GM18907 (cell line): Measurements from ENCODE around the gene BRD3OS.

Source experiments
- ATAC-seq: cut with Tn5 transposase; IDR thresholded peaks from one replicate; pipeline ENCODE4 v1.9.1; 2021; ENCODE audit warnings: mild to moderate bottlenecking, moderate library complexity; ENCODE audit not compliant: unreplicated experiment

BRD3OS gene

DNA sequence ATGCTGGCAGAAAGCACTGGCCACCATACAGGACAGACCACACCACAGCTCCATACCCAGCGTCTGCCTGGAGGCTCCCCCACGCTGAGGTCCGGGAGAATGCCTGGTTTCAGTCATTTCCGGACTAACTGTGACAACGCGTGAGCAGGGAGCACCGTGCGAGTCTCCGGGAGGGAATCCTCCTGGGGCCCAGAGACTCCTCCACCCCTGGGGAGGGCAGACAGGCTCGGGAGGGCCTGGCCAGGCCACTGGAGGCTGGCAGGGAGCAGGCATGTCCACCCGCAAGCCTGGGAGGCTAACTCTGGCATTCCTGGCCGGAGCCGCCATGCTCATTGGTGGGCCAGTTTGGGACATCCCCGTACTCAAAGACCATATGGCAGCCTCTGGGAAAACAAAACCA lies 6.5 kb downstream of the BRD3OS start:
- no peak for ATAC-seq

DNA sequence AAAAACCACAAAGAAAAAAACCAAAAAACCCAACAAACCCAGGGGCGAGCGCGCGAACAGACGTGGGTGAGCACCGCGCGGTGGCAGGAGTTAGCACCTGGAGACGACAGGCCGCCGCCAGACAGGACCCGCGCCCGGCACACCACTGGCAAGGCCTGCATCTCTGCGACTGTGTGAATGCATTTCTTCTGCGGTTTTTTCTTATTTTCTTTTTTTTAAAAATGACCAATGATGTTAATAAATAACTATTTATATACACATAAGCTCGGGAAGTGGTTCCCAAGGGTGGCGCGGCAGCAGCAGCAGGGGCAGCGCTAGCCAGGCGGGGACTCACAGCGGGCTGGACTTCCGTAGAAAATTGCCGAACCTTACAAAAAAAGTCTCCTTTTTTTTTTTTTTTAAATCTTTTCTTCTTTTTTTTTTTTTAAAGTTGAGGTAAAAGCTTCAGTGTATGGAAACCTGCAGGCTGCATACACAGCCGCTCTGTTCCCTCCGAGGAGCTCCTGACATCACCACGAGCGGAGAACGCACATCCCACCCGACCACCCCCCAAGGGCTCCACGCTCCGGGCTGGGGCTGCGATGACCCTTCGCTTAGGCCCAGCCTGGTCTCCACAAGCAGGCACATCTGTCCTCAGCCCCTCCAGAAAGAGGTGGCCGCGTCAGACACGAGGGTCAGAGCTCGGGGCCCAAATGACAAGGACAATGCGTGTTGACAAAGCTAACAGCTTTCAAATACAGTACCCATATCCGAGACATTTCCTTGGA lies 7.4 kb downstream of the BRD3OS start:
- no peak for ATAC-seq

DNA sequence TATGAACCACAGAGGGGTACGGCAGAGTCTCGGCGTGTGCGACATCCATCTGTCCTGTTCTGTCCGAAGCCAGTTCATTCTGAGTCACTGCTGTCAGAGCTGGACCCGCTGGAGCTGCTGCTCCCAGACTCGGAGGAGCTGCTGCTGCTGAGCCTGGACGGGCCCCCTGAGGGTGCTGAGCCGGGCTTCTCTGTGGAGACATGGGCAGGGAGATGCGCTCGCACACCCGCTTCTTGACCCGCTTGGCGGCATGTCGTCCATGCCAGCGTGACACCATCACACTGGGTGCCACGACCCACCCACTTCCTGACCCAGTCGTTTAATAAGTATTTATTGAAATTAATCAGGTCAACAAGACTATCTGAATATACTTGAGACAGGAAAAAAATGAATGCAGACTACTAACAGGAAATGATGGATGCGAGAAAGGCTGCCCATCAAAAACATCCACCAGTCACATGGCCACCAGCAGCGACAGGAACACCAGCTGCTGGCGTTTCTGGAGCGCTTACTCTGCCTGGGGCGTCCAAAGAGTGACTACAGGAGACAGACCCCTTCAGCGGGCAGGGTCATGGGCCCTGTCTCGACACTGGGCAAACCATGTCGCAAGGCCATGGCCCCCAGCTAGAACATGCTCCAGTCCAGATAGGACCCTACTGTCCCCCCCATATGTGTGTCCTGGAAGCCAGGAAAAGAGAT lies 8.4 kb downstream of the BRD3OS start:
- no peak for ATAC-seq

- ATAC-seq, result no peak
Observed at GRCh38 chr9:134034215-134035040, 9.1 kb downstream of the BRD3OS start.

DNA sequence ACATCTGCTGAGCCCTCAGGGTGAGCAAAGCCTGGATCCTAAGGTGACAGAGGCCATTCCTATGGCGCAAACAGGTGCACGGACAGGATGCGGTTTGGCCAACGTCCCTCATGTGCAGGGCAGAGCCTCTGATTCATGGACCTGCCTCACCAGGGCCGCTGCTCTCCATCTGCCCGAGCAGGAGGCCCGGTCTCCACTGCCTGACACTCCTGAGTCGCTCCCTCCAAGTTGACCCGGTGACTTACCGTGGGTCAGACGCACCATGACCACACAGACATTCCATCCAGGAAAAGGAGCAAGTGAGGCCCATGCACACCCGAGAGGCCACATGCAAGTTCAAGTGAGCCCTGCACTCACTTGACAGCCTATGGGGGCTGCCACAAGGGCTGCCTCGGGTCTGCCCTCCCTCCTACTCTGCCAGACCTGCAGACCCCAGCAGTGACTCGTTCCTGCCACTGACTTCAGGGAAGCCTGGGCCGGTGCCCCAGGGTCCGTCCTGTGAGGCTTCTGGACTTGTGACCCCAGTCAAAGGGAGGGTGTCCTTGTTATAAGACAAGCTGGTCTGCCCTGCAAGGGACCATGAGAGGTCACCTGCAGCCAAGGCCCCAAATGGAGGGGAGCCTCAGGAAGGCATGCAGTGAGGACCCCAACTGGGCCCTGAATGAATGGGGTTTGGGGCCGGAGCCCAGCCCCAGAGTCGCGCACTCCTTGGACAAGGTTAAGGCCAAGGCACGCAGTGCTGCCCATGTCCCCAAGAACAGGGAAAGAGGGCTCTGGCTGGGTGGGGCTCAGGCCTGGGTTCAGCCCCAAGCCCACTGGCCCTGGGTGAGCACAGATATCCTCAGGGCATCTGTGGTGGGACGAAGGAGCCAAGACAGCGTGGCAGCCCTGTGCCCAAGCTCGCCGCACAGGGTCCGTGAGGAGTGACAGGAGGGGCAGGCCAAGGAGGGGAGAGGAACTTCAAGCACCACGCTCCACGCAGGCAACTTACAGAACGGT lies 10.1 kb downstream of the BRD3OS start:
- no peak for ATAC-seq

- no peak for ATAC-seq
Observed at GRCh38 chr9:134036130-134036529, 10.8 kb downstream of the BRD3OS start.

- no peak for ATAC-seq
Observed at GRCh38 chr9:134037641-134038040, 12.4 kb downstream of the BRD3OS start.

GRCh38 chr9:134039386-134040175 lies 14.3 kb downstream of the BRD3OS start:
- no peak for ATAC-seq

GRCh38 chr9:134040176-134040565 lies 14.9 kb downstream of the BRD3OS start:
- no peak for ATAC-seq

DNA sequence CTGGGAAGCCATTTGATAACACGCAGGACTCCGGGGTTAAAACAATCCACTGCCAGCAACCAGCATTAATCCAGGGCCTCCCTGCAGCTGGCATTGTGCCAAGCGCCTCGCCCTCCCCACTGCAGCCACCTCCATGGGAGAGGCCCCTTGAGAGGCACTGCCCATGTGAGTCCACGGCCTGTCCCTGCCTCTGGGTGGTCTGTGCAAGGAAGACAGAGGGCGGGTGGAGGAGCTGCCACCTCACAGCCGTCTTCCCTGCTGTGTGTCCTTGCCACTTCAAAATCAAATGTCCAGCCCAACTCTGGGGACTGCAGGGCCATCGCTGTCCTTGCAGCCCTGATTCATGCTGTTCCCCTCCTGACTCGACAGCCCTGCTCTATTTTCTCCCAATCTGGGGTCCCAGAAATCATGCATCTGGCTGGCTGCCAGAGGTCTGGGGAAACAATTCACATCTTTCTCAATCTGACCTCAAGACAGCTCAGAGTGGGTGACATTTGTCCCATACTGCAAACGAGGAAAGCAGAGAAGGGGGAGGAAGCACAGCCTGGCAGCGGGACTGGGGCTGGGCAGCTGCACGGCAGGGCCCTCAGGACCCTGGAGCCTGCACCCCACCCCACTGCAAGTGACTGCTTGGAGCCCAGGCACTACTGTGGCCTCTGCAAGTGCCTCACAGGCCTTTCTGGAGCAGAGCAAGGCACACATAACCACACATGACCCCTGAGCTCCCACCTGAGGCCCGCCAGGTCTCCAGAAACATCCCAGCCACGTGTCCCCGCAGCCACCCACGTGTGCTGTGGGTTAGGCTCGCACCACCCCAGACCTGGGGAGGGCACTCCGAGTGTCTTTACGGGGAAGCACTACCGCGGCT lies 15.7 kb downstream of the BRD3OS start:
- ATAC-seq, result no peak

- ATAC-seq, result no peak
Observed at GRCh38 chr9:134041649-134041962, 16.3 kb downstream of the BRD3OS start.

GRCh38 chr9:134043531-134043988 lies 18.3 kb downstream of the BRD3OS start:
- no peak for ATAC-seq

DNA sequence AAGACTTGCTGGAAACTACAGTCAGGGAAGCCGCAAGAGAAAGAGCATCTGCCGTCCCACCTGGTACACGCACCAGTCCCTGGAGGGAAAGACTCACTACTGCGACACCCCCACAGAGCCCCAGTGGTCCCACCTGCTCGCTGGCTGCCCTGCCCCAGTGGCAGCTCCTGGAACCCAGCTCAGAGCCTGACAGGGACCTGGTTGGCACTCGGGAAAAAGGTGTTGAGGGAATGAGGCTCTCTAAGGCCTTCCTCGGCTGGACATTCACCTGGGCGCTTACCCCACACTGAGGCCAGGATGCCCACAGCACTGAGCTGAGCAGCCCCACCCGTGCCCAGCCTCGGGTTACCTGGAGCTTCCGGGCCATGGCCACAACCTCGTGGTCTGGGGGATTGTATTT lies 19.7 kb downstream of the BRD3OS start:
- ATAC-seq, result no peak

- ATAC-seq, result no peak
Observed at GRCh38 chr9:134045841-134046544, 20.7 kb downstream of the BRD3OS start.

- ATAC-seq, result no peak
Observed at GRCh38 chr9:134046894-134047681, 21.8 kb downstream of the BRD3OS start.

- ATAC-seq, result no peak
Observed at GRCh38 chr9:134047868-134048581, 22.7 kb downstream of the BRD3OS start.

- no peak for ATAC-seq
Observed at GRCh38 chr9:134048582-134048968, 23.3 kb downstream of the BRD3OS start.
